ENCODE measurements around the gene PRAMEF18.
"Not testable (repeated sequence)": the region's sequence is repeated elsewhere in the genome, so short reads cannot be mapped to it uniquely, and the experiment has no call there.

- not testable (repeated sequence) for TF ChIP-seq BACH2 (CRISPR knock-in tag; IDR thresholded peaks at IDR 0.05; ENCODE audit: borderline replicate concordance); ESRRG (CRISPR knock-in tag; IDR thresholded peaks at IDR 0.05); ZNF70 (CRISPR knock-in tag; IDR thresholded peaks at IDR 0.05); PATZ1 (CRISPR knock-in tag; IDR thresholded peaks at IDR 0.05; ENCODE audit: borderline replicate concordance); ZC3H10 (CRISPR knock-in tag; IDR thresholded peaks at IDR 0.05); ZFP30 (CRISPR knock-in tag; IDR thresholded peaks at IDR 0.05)
Measured at GRCh38 chr1:13208712-13209111, 17.2 kb downstream of the PRAMEF18 start.

Measured in SK-N-SH treated with all-trans-retinoic acid at 6 μM for 48 hours (cell line).